GM12865 (cell line): ENCODE measurements around the gene SEL1L2.

Source experiments
- DNase-seq: peaks from one replicate; pipeline ENCODE4 v3.0.0; 2010; ENCODE audit warnings: low read depth
- H3K4me3 ChIP-seq: 2 replicates; pipeline ENCODE4 v1.5.1; 2011; ENCODE audit warnings: mild to moderate bottlenecking, low read depth, low read length, control low read depth
- TF ChIP-seq, protein P1 (sequence below): IDR thresholded peaks from 2 replicates; pipeline ENCODE4 v1.5.1; 2011; ENCODE audit warnings: low read length, control low read depth, low read depth, inconsistent platforms; ENCODE audit not compliant: insufficient read depth; ENCODE audit errors: missing control alignments

Gene SEL1L2

DNA sequence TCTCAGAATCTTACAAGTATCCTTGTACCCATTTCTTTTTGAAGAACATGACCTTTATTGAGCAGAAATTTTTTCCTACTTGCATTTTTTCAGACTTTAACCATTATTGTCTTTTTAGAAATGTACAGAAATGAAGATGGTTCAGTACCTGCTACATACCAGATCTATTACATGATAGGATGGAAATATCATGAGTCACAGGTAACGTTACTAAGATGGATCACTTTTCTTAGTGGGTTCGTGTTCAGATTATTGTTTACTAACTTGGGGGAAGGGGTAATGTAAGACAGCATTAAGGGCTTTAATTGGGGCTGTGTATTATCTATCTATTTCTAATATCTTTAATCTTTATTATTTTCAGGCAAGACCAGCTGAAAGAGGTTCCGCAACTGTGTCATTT, 173.7 kb downstream of the SEL1L2 start:
- DNase-seq = no peak
- no peak overlapping the region for H3K4me3 ChIP-seq
- TF ChIP-seq, protein P1, sequence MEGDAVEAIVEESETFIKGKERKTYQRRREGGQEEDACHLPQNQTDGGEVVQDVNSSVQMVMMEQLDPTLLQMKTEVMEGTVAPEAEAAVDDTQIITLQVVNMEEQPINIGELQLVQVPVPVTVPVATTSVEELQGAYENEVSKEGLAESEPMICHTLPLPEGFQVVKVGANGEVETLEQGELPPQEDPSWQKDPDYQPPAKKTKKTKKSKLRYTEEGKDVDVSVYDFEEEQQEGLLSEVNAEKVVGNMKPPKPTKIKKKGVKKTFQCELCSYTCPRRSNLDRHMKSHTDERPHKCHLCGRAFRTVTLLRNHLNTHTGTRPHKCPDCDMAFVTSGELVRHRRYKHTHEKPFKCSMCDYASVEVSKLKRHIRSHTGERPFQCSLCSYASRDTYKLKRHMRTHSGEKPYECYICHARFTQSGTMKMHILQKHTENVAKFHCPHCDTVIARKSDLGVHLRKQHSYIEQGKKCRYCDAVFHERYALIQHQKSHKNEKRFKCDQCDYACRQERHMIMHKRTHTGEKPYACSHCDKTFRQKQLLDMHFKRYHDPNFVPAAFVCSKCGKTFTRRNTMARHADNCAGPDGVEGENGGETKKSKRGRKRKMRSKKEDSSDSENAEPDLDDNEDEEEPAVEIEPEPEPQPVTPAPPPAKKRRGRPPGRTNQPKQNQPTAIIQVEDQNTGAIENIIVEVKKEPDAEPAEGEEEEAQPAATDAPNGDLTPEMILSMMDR = no peak

DNA sequence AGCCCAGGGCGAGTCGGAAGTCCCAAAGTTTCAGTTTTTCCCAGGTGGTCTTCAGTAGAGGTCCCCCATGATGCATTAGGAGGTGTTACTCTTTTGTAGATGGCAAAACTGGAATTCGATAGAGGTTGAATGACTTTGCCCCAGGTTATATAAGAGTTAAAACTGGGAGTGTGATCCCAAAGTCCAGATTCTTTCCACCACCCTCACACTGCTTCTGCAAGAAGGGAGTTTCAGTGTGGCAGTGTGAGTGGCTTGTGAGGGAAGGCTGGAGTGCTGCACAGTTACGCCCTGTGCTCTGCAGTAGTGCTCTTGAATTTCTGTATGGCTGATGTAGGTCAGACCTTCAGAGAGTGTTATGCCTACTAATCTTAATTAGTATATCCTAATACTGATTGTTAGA, 175.7 kb downstream of the SEL1L2 start:
- DNase-seq = no peak
- H3K4me3 ChIP-seq = no peak overlapping the region
- TF ChIP-seq, protein P1 = no peak

DNA sequence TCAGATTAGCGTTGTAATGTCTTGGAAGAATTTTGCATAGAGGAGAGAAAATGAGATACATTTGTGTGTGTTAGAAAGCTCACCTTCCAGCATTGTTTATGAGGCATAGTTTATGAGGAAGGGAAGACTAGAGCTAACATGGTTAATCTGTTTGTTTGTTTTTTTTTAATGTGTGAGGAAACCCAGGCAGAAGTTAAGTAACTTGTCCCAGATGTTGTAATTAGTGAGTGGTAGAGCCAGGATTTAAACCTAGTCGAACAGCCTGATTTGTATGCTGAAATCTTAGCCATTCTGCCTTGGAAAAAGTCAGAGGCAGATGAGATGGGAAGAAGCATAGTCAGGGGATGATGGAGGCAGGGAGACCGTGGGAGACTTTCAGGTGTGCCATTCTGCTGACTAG, 176.5 kb downstream of the SEL1L2 start:
- TF ChIP-seq, protein P1 = no peak
- no peak overlapping the region for H3K4me3 ChIP-seq
- no peak for DNase-seq

DNA sequence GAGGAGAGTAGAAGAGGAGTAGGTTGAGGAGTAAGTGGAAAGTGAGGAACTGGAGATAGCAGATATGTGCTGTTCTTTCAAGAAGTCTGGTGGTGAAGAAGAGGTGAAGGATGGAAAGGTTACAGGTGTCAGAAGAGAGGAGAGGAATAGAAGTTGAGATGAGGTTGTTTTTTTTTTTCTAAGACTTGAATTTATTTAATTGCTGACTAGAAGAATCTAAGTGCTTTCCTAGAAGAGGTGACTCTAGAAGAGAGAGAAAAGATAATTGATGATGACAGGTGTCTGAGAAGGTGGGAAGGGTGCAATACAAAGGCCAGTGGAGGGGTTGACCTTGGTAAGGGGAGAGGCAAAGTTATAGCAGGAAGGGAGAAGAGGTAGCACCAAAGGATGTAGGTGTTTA, 180.0 kb downstream of the SEL1L2 start:
- TF ChIP-seq, protein P1 = no peak
- no peak for DNase-seq
- no peak overlapping the region for H3K4me3 ChIP-seq

DNA sequence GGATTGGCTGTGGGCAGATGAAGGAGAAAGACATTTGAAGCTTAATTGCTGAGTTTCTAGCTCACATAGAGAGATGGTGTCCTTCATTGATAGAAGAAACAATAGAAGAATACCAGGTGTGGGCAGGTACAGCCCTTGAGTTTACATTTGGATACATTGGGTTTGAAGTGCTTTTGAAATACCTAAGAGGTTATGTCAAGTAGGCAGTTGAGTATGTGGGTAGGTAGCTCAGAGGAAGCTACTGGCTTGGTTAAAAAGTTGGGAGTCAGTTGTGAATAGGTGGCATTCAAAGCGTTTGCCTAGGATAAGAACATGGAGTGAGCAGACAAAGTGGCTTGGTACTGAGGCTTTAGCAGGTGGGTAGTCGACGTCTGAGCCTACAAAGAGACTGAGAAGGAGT, 180.6 kb downstream of the SEL1L2 start:
- no peak overlapping the region for H3K4me3 ChIP-seq
- no peak for DNase-seq
- TF ChIP-seq, protein P1 = no peak

DNA sequence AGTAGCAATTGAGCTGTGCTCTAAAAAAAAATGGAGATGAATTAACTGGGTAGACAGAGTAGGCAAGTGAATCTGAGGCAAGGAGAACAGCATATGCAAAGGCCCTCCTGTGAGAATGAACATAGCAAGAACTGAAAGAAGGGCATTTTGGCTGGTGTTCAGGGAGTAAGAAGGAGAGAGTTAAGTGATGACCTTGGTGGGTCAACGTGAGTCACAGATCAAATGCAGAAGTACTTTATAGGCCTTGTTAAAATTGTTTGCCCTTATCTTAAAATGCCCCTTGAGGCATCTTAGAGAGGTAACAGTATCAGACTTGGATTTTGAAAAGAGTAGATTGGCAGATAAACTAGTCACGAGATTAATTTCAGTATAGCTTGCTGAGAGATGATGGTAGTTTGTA, 181.0 kb downstream of the SEL1L2 start:
- no peak for DNase-seq
- TF ChIP-seq, protein P1 = no peak
- no peak overlapping the region for H3K4me3 ChIP-seq

DNA sequence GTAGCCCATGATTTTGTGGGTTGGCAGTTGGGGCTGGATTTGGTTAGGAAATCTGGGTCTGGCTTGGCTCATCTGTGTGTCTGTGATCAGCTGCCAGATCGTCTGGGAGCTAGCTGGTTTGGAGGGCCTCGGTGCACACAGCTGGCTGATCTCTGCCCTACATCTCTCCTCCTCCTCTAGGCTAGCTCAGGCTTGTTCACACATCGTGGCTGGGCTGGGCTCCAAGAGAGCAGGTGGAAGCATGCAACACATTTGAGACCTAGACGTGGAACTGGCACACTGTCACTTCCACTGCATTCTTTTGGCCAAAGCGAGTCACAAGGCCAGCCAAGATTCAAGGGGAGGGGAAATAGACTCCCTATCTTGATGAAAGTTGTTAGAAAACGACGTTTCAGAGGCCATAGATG, 189.7 kb downstream of the SEL1L2 start:
- TF ChIP-seq, protein P1 = no peak
- no peak for DNase-seq

More for the DNA sequence above, 189.7 kb downstream of the SEL1L2 start:
- no peak overlapping the region for H3K4me3 ChIP-seq
